OCI-M2 (cell line): ENCODE measurements around the gene CAND1.
"Not testable (repeated sequence)": the region's sequence is repeated elsewhere in the genome, so short reads cannot be mapped to it uniquely, and the experiment has no call there.

Source experiments
- DNase-seq: peaks from one replicate; lab custom pipeline; 2025; ENCODE audit not compliant: unreplicated experiment; lab: John Stamatoyannopoulos, UW

CAND1 gene

GRCh38 chr12:67339530-67339929 is 70.4 kb downstream of the CAND1 start:
- DNase-seq: no peak

- not testable (repeated sequence) for DNase-seq
These were observed 71.9 kb downstream of the CAND1 start for GRCh38 chr12:67341086-67341485.

GRCh38 chr12:67344979-67345710 is 76.0 kb downstream of the CAND1 start:
- DNase-seq: no peak

GRCh38 chr12:67348683-67349082 is 79.5 kb downstream of the CAND1 start:
- DNase-seq: no peak

GRCh38 chr12:67352682-67353081 is 83.5 kb downstream of the CAND1 start:
- no peak for DNase-seq

GRCh38 chr12:67354322-67354721 is 85.2 kb downstream of the CAND1 start:
- DNase-seq: no peak

- DNase-seq: no peak
These were observed 85.8 kb downstream of the CAND1 start for GRCh38 chr12:67354966-67355365.

- no peak for DNase-seq
These were observed 86.5 kb downstream of the CAND1 start for GRCh38 chr12:67355428-67356379.

GRCh38 chr12:67356380-67356774 is 87.2 kb downstream of the CAND1 start:
- DNase-seq: no peak

- no peak for DNase-seq
These were observed 88.4 kb downstream of the CAND1 start for GRCh38 chr12:67357376-67358125.

- no peak for DNase-seq
These were observed 89.7 kb downstream of the CAND1 start for GRCh38 chr12:67358781-67359338.

- DNase-seq: no peak
These were observed 93.4 kb downstream of the CAND1 start for GRCh38 chr12:67362526-67362925.

GRCh38 chr12:67364228-67364627 is 95.1 kb downstream of the CAND1 start:
- no peak for DNase-seq

- DNase-seq: no peak
These were observed 96.0 kb downstream of the CAND1 start for GRCh38 chr12:67365131-67365530.

GRCh38 chr12:67367843-67368242 is 98.7 kb downstream of the CAND1 start:
- DNase-seq: no peak
